HFFc6 (cell line): ENCODE measurements around the gene FAM170B. TPM values are rescaled to one million over a fixed set of nuclear protein-coding genes. Genes with fewer than 3 reads are reported as not detected.

Source experiments
- DNase-seq: peaks from one replicate; pipeline ENCODE4 v3.0.0-alpha.2; 2018
- H3K27ac Mint-ChIP-seq: 2 replicates; pipeline ENCODE4 v1.8.0; 2020; ENCODE audit warnings: mild to moderate bottlenecking, mixed read lengths
- H3K27me3 Mint-ChIP-seq: 2 replicates; pipeline ENCODE4 v1.8.0; 2021; ENCODE audit warnings: mild to moderate bottlenecking, moderate library complexity, mixed read lengths; ENCODE audit not compliant: insufficient read depth
- H3K36me3 Mint-ChIP-seq: 2 replicates; pipeline ENCODE4 v1.8.0; 2021; ENCODE audit warnings: low read depth, mixed read lengths
- H3K4me1 Mint-ChIP-seq: 2 replicates; pipeline ENCODE4 v1.8.0; 2020; ENCODE audit warnings: low read depth, mixed read lengths
- H3K4me3 Mint-ChIP-seq: 2 replicates; pipeline ENCODE4 v1.8.0; 2020; ENCODE audit warnings: mild to moderate bottlenecking, moderate library complexity, mixed read lengths
- H3K9me3 Mint-ChIP-seq: 2 replicates; pipeline ENCODE4 v1.8.0; 2020; ENCODE audit warnings: mild to moderate bottlenecking, mixed read lengths
- CTCF ChIP-seq: fragments of 200-600 bp; sonication (generic); IDR thresholded peaks from 2 replicates; pipeline ENCODE4 v1.5.0; 2021; ENCODE audit warnings: antibody characterized with exemption, mild to moderate bottlenecking
- total RNA-seq, 6 experiments: library from RNA; stranded (reverse); fragmentation: NEBNext Ultra II Directional; extraction: Animal tissue kit (Norgen Biotek cat#: 25700); gene quantifications; 2 replicates in 1 of 6; 3 replicates in 5 of 6; pipeline ENCODE4 v1.2.3, GENCODE V29; 2021

The FAM170B gene
- total RNA-seq, 6 experiments from 2014 or later = not detected

GRCh38 chr10:49171326-49172060 is 37.7 kb upstream of the FAM170B start:
- Mint-ChIP-seq H3K27ac (no peak overlapping the region), H3K4me1 (peaks cover 5% of the 10 kb centered on the region), H3K36me3 (no peaks in the 10 kb centered on the region), H3K27me3 (peaks cover 6% of the 10 kb centered on the region), H3K9me3 (no peaks in the 10 kb centered on the region), H3K4me3 (no peak overlapping the region)
- TF ChIP-seq CTCF = no peak
- DNase-seq = no peak

- no peaks in the 10 kb centered on the region for H3K36me3 Mint-ChIP-seq
- H3K9me3 Mint-ChIP-seq = no peaks in the 10 kb centered on the region
- no peak overlapping the region for H3K4me3 Mint-ChIP-seq
- no peak overlapping the region for H3K27ac Mint-ChIP-seq
- no peaks in the 10 kb centered on the region for H3K4me1 Mint-ChIP-seq
- DNase-seq = no peak
- H3K27me3 Mint-ChIP-seq = peaks cover 6% of the 10 kb centered on the region
- TF ChIP-seq CTCF = no peak
Observed at GRCh38 chr10:49170632-49171325, 37.0 kb upstream of the FAM170B start.

- no peak overlapping the region for H3K27ac Mint-ChIP-seq
- no peak overlapping the region for H3K4me3 Mint-ChIP-seq
- peaks cover 6% of the 10 kb centered on the region for H3K27me3 Mint-ChIP-seq
- no peaks in the 10 kb centered on the region for H3K36me3 Mint-ChIP-seq
- H3K4me1 Mint-ChIP-seq = peaks cover under 1% of the 10 kb centered on the region
- TF ChIP-seq CTCF = no peak
- H3K9me3 Mint-ChIP-seq = no peaks in the 10 kb centered on the region
- no peak for DNase-seq
Observed at GRCh38 chr10:49169776-49170175, 36.0 kb upstream of the FAM170B start.

- H3K4me1 Mint-ChIP-seq = peaks cover 8% of the 10 kb centered on the region
- TF ChIP-seq CTCF = no peak
- peaks cover 6% of the 10 kb centered on the region for H3K27me3 Mint-ChIP-seq
- no peak overlapping the region for H3K4me3 Mint-ChIP-seq
- no peak for DNase-seq
- H3K27ac Mint-ChIP-seq = no peak overlapping the region
- H3K36me3 Mint-ChIP-seq = no peaks in the 10 kb centered on the region
- no peaks in the 10 kb centered on the region for H3K9me3 Mint-ChIP-seq
Observed at GRCh38 chr10:49168831-49169500, 35.1 kb upstream of the FAM170B start.

GRCh38 chr10:49168171-49168540 is 34.3 kb upstream of the FAM170B start:
- peaks cover 17% of the 10 kb centered on the region for H3K4me1 Mint-ChIP-seq
- H3K27me3 Mint-ChIP-seq = peaks cover 6% of the 10 kb centered on the region
- no peaks in the 10 kb centered on the region for H3K36me3 Mint-ChIP-seq
- H3K4me3 Mint-ChIP-seq = no peak overlapping the region
- no peak for TF ChIP-seq CTCF
- DNase-seq = no peak
- H3K27ac Mint-ChIP-seq = no peak overlapping the region
- H3K9me3 Mint-ChIP-seq = no peaks in the 10 kb centered on the region
